Measurements from ENCODE around the gene ST3GAL3. TPM values are rescaled to one million over a fixed set of nuclear protein-coding genes. Genes with fewer than 3 reads are reported as not detected.

Gene ST3GAL3
- polyA plus RNA-seq, 1 of the 3 experiments (the other 2 are of a cell fraction): 20.6 TPM

- TF ChIP-seq, protein P1, sequence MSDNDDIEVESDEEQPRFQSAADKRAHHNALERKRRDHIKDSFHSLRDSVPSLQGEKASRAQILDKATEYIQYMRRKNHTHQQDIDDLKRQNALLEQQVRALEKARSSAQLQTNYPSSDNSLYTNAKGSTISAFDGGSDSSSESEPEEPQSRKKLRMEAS (IDR thresholded peaks at IDR 0.05; ENCODE audit: low read depth): peak; percentile 99
- TF ChIP-seq IRF3 (IDR thresholded peaks at IDR 0.05; ENCODE audit: low read depth, low read length) (peak; percentile 60), SMC3 (IDR thresholded peaks at IDR 0.05; ENCODE audit: low read depth, low read length) (no peak), NFIC (IDR thresholded peaks at IDR 0.05; ENCODE audit: borderline replicate concordance) (no peak), TAF1 (IDR thresholded peaks at IDR 0.05; ENCODE audit: borderline replicate concordance, low read depth, low read length) (peak; percentile 53; the same call in 1 of the 2 replicates), ELF1 (IDR thresholded peaks at IDR 0.05) (peak; percentile 80), POLR2AphosphoS5 (IDR thresholded peaks at IDR 0.05; ENCODE audit: low read depth, low read length) (peak; percentile 64), REST (IDR thresholded peaks at IDR 0.05; ENCODE audit: low read depth, low read length) (0 out of 2 replicates have a peak, but pooled peaks have one; percentile 1)
Measured at GRCh38 chr1:43969746-43970466, 262.6 kb downstream of the ST3GAL3 start, which contains the start of gene DPH2 (continued).

DNA sequence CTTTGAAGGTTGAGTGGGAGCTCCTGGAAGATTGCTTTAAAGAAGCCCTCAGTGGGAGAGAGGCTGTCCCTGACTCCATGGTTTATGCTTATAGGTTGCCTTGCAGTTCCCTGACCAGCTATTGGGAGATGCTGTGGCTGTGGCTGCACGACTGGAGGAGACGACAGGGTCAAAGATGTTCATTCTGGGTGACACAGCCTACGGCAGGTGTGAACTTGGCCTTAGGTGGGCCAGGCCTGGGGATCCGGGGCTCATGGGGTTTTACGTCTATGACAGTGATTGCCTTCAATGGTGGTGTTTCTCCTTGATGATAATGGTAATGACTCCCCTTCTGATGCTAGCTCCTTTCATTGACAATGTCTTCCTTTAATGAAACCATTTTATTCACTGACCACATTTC lies 263.2 kb downstream of the ST3GAL3 start:
- no peaks in the 10 kb centered on the region for H3K9me2 ChIP-seq
- peak overlapping the region; percentile 90; the same call in 1 of the 2 replicates for H2AFZ ChIP-seq (ENCODE audit: low read depth)
- ChIA-PET CTCF (interaction anchor here (0.7 to 1.2 kb wide), 5 partner anchors 24 to 207 kb away, joined by 3 to 4 read pairs (median 3); no protein-coding TSS in a partner anchor), POLR2A (interaction anchor here (0.9 to 1.4 kb wide), 4 partner anchors 7 to 60 kb away, joined by 3 to 4 read pairs (median 3); no protein-coding TSS in a partner anchor)
- H3K4me1 ChIP-seq (ENCODE audit: control insufficient read depth in 1 of 2, insufficient read depth in 2 of 2, low read depth in 1 of 2, low read length in 1 of 2): peaks cover 3 to 25% of the 10 kb centered on the region in 2 experiments; a peak in 1 of 4 replicates
- H3K27ac ChIP-seq (ENCODE audit: low read depth in 2 of 2, low read length in 1 of 2): peak overlapping the region in 1 of 2 experiments; percentile 32; a peak in 2 of 4 replicates
- peak overlapping the region; percentile 98 to 100 for H3K4me3 ChIP-seq (ENCODE audit: low read depth in 2 of 2, low read length in 1 of 2)
- H3K9ac ChIP-seq: peak overlapping the region; percentile 82
- peaks cover 25% of the 10 kb centered on the region for H3K79me2 ChIP-seq (ENCODE audit: insufficient read depth)
- no peak for DNase-seq
- peaks cover 0 to 38% of the 10 kb centered on the region in 2 experiments for H3K36me3 ChIP-seq (replicated peaks in 1 of 2; ENCODE audit: control insufficient read depth in 1 of 2, insufficient read depth in 2 of 2, low read length in 1 of 2)
- peaks cover 14% of the 10 kb centered on the region for H3F3A ChIP-seq (replicated peaks; ENCODE audit: insufficient read depth)
- no peaks in the 10 kb centered on the region for H3K9me3 ChIP-seq
- no peaks in the 10 kb centered on the region for H3K27me3 ChIP-seq (ENCODE audit: insufficient read depth)
- WGBS (ENCODE audit: low lambda C conversion rate): 20% methylated on average over 5 of the region's 5 CpGs
- H4K20me1 ChIP-seq (ENCODE audit: insufficient read depth): peaks cover under 1% of the 10 kb centered on the region; the same call in 1 of the 2 replicates
- H3K4me2 ChIP-seq: peak overlapping the region; percentile 95
- TF ChIP-seq GABPA (IDR thresholded peaks at IDR 0.05; ENCODE audit: low read depth) (no peak), TCF12 (IDR thresholded peaks at IDR 0.05) (no peak), TEAD4 (IDR thresholded peaks at IDR 0.05; ENCODE audit: borderline replicate concordance, insufficient read depth) (no peak), RXRA (IDR thresholded peaks at IDR 0.05; ENCODE audit: borderline replicate concordance, low read depth) (no peak), EP300 (IDR thresholded peaks at IDR 0.05; ENCODE audit: borderline replicate concordance in 1 of 2, low read depth in 1 of 2, low read length in 1 of 2) (no peak), RAD21 (IDR thresholded peaks at IDR 0.05; ENCODE audit: low read length) (no peak), EZH2phosphoT487 (IDR thresholded peaks at IDR 0.05; ENCODE audit: borderline replicate concordance, low read depth) (no peak), GATA2 (CRISPR knock-in tag; IDR thresholded peaks at IDR 0.05) (no peak), FOSL2 (IDR thresholded peaks at IDR 0.05; ENCODE audit: borderline replicate concordance, low read depth) (no peak), RFX5 (IDR thresholded peaks at IDR 0.05; ENCODE audit: low read length) (no peak), PBX3 (IDR thresholded peaks at IDR 0.05) (no peak)
- TF ChIP-seq, protein P2, sequence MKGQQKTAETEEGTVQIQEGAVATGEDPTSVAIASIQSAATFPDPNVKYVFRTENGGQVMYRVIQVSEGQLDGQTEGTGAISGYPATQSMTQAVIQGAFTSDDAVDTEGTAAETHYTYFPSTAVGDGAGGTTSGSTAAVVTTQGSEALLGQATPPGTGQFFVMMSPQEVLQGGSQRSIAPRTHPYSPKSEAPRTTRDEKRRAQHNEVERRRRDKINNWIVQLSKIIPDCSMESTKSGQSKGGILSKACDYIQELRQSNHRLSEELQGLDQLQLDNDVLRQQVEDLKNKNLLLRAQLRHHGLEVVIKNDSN (IDR thresholded peaks at IDR 0.05; ENCODE audit: borderline replicate concordance, low read depth): no peak

All from SK-N-SH (cell line).